ENCODE measurements around the gene ACER3. TPM values are rescaled to one million over a fixed set of nuclear protein-coding genes. Genes with fewer than 3 reads are reported as not detected.

The ACER3 gene
- total RNA-seq, 4 donors from 2014 or later = 19.0 to 26.6 (median 22.0) TPM

GRCh38 chr11:77030834-77031414 is 170.2 kb downstream of the ACER3 start:
- DNase-seq (ENCODE audit: low spot score) (no peak), ATAC-seq (ENCODE audit: low FRiP score) (no peak)
- no peak for TF ChIP-seq CTCF (IDR thresholded peaks at IDR 0.05)

- DNase-seq (ENCODE audit: low spot score) (no peak), ATAC-seq (ENCODE audit: low FRiP score) (no peak)
- no peak for TF ChIP-seq CTCF (IDR thresholded peaks at IDR 0.05)
Measured at GRCh38 chr11:77031599-77031998, 170.9 kb downstream of the ACER3 start.

- DNase-seq (ENCODE audit: low spot score) (no peak), ATAC-seq (ENCODE audit: low FRiP score) (no peak)
- TF ChIP-seq CTCF (IDR thresholded peaks at IDR 0.05) = no peak
Measured at GRCh38 chr11:77035039-77035438, 174.3 kb downstream of the ACER3 start.

- no peak for TF ChIP-seq CTCF (IDR thresholded peaks at IDR 0.05)
- ATAC-seq (ENCODE audit: low FRiP score) = no peak
- no peak for DNase-seq (ENCODE audit: low spot score)
Measured at GRCh38 chr11:77035580-77035979, 174.9 kb downstream of the ACER3 start.

GRCh38 chr11:77036398-77036797 is 175.7 kb downstream of the ACER3 start:
- no peak for TF ChIP-seq CTCF (IDR thresholded peaks at IDR 0.05)
- DNase-seq (ENCODE audit: low spot score) = no peak
- ATAC-seq (ENCODE audit: low FRiP score) = no peak

- ATAC-seq (ENCODE audit: low FRiP score) (no peak), DNase-seq (ENCODE audit: low spot score) (no peak)
- no peak for TF ChIP-seq CTCF (IDR thresholded peaks at IDR 0.05)
Measured at GRCh38 chr11:77037057-77037456, 176.3 kb downstream of the ACER3 start.

GRCh38 chr11:77038029-77038824 is 177.5 kb downstream of the ACER3 start:
- TF ChIP-seq CTCF (IDR thresholded peaks at IDR 0.05) = no peak
- DNase-seq (ENCODE audit: low spot score) (no peak), ATAC-seq (ENCODE audit: low FRiP score) (no peak)

Measured in omental fat pad (tissue), 4 donors.